Measurements from ENCODE around the gene RAI1.
"Not testable (repeated sequence)": the region's sequence is repeated elsewhere in the genome, so short reads cannot be mapped to it uniquely, and the experiment has no call there.

RAI1 gene

GRCh38 chr17:17681744-17682292, 560 bp downstream of the RAI1 start:
- DNase-seq (ENCODE audit: low spot score), result no peak

GRCh38 chr17:17682293-17682736, 1.1 kb downstream of the RAI1 start:
- DNase-seq (ENCODE audit: low spot score), result no peak

GRCh38 chr17:17682737-17683680, 1.8 kb downstream of the RAI1 start:
- peak; percentile 62 for DNase-seq (ENCODE audit: low spot score)

- no peak for DNase-seq (ENCODE audit: low spot score)
Measured at GRCh38 chr17:17683710-17684365, 2.6 kb downstream of the RAI1 start.

- DNase-seq (ENCODE audit: low spot score), result no peak
Measured at GRCh38 chr17:17684906-17685774, 3.9 kb downstream of the RAI1 start.

- DNase-seq (ENCODE audit: low spot score), result peak; percentile 74
Measured at GRCh38 chr17:17685775-17686291, 4.6 kb downstream of the RAI1 start.

- DNase-seq (ENCODE audit: low spot score), result no peak
Measured at GRCh38 chr17:17689312-17689711, 8.1 kb downstream of the RAI1 start.

GRCh38 chr17:17690233-17690632, 9.0 kb downstream of the RAI1 start:
- not testable (repeated sequence) for DNase-seq (ENCODE audit: low spot score)

GRCh38 chr17:17691468-17692263, 10.4 kb downstream of the RAI1 start:
- no peak for DNase-seq (ENCODE audit: low spot score)

- no peak for DNase-seq (ENCODE audit: low spot score)
Measured at GRCh38 chr17:17692353-17693252, 11.3 kb downstream of the RAI1 start.

GRCh38 chr17:17693253-17694168, 12.3 kb downstream of the RAI1 start:
- DNase-seq (ENCODE audit: low spot score), result peak; percentile 88

- peak; percentile 73 for DNase-seq (ENCODE audit: low spot score)
Measured at GRCh38 chr17:17694169-17695081, 13.2 kb downstream of the RAI1 start.

GRCh38 chr17:17696085-17696484, 14.8 kb downstream of the RAI1 start:
- no peak for DNase-seq (ENCODE audit: low spot score)

GRCh38 chr17:17696882-17697633, 15.8 kb downstream of the RAI1 start:
- no peak for DNase-seq (ENCODE audit: low spot score)

- no peak for DNase-seq (ENCODE audit: low spot score)
Measured at GRCh38 chr17:17698371-17698770, 17.1 kb downstream of the RAI1 start.

- no peak for DNase-seq (ENCODE audit: low spot score)
Measured at GRCh38 chr17:17698869-17699351, 17.7 kb downstream of the RAI1 start.

- no peak for DNase-seq (ENCODE audit: low spot score)
Measured at GRCh38 chr17:17699491-17699890, 18.2 kb downstream of the RAI1 start.

Data from SW480 (cell line).